GM21367 (cell line): Measurements from ENCODE around the gene CSNK2A2.

ENCODE experiments used
- ATAC-seq: cut with Tn5 transposase; IDR thresholded peaks from one replicate; pipeline ENCODE4 v1.9.1; 2021; ENCODE audit not compliant: unreplicated experiment

Gene CSNK2A2

DNA sequence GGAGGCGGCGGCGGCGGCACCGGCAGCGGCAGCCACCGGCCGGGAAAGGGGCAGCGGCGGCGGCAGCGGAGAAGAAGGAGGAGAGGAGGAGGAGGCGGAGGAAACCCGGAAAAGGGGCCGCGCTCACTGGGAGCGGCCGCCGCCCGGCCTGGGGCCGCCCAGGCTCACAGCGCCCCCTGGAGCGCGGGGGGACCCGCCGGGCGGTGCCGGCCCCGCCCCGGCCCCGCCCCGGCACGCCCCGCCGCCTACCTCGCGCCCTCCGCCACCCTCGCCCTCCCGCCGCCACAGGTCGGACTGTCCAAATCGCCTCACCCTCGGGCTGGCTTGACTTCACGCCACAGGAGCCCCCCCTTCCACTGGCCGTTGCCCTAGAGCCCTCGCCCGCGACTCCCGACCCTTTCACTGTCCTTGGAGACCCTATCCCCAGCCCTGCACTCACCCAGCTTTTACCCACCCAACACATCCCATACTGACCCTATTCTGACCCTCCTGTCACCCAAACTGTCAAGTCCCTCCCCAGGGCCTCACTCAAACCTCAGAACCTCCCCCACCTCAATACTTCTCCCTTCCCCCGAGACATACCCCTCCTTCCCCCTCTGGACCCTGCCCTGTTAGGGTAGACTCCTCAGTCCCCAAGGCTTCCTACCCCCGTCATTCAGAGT is at the start of gene CSNK2A2:
CSNK2A2 (minus strand) TSS at position 85 of the 662 bp plus-strand sequence. CDS start 370 bp downstream, outside the sequence.
- peak; percentile 80 for ATAC-seq

DNA sequence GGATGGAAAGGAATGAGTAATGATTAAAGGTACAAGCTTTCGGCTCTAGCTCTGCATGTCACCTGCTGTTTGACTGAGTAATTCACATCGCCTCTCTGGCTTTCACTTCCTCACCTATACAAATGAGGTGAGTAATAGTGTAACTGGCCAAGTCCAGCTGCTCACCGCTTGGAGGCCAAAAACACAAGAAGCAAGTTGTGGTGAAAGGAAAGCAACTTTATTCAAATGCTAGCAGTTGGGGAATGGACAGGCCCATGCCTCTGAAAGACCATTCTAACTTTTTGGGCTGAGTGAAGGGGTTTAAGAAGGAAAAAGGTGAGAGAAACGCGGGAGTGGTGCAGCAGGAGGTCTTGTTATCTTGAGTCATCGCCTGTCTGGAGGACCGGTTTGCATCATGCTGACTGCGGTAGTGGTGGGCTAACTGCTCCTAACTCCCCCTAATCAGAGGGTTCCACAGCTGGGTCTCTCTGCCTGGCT is 45.7 kb upstream of the CSNK2A2 start:
- peak; percentile 96 for ATAC-seq

DNA sequence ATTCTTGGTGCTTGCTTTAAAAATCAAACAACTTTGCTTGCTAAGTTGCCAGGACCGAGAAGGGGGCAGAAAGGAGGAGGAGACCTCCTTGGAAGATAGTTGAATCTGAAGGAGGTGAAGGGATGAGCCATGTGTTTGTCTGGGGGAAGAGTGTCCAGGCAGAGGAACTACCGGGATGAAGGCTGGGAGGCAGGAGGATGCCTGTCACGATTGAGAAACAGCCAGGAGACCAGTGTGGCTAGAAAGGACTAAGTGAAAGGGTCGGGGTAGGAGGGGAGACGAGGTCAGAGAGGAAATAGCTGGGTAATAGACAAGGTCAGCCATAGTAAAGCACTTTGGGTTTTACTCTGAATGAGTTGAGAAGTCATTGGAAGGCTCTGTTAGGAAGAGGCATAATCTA is 38.9 kb upstream of the CSNK2A2 start:
- no peak for ATAC-seq

DNA sequence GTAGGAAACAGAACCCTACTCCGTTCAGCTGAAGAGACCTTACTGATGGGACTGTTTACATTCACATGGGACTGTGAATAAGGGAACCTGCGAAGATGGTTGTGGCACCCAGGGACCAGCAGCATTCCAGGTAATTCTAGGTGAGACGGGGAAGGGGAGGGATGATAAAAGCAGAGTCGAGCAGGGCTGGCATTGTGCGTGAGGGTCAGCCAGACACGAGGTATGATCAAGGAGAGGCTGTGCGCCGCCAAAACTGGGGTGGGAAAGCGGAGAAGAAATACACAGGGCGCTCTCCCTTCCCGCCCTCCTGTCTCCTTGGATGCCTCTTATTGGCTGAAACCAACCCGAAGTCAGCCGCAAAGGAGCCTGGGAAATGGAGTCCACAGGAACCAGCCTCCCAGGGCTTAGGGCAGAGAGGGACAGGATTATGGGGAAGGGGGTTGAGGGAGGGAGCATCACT is 38.4 kb upstream of the CSNK2A2 start:
- ATAC-seq, result peak; percentile 95

DNA sequence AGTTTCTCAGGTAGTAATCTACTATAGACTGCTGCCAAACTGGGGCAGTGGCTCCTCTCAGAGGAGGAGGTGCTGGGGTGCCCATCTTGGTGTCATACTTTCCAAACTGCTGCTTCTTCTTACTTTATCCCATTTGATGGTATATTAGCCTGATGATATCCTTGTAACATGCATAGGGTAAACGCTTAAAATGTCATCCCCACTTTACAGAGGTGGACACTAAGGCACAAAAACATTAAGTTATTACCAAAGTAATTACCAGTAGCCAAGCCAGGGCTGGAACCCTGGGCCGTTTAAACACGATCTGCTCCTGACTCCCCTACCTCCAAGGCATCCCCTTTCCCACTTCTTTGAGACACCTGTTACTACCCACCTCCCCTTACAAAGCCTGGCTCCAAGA is 37.8 kb upstream of the CSNK2A2 start:
- ATAC-seq, result no peak

DNA sequence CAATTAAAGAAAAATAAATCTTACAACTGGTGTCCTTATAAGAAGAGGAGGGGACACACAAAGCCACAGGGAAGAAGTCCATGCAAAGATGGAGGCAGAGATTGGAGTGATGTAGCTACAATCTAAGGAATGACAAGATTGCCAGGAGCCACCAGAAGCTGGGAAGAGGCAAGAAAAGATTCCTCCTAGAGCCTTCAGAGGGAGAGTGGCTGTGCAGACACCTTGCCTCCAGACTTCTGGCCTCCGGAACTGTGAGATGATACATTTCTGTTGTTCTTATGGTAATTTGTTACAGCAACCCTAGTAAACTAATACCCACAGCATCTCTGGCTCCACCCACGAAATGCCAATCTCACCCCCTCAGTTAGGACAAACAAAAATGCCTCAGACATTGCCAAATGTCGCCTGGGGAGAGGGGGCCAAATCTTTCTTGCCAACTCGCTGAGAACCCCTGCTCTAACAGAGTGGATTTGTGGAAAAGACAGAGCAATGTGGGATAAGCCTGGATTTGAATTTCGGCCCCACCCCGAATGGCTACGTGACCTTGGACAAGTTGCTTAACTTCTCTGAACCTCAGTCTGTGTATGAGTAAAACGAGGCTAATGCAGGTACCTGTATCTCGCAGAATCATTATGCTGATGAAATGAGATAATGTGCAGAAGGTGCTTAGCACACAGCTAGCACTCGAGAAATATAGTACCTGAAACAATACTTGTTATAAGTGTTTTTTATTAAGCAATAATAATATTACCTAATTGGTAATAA is 37.1 kb upstream of the CSNK2A2 start:
- no peak for ATAC-seq

DNA sequence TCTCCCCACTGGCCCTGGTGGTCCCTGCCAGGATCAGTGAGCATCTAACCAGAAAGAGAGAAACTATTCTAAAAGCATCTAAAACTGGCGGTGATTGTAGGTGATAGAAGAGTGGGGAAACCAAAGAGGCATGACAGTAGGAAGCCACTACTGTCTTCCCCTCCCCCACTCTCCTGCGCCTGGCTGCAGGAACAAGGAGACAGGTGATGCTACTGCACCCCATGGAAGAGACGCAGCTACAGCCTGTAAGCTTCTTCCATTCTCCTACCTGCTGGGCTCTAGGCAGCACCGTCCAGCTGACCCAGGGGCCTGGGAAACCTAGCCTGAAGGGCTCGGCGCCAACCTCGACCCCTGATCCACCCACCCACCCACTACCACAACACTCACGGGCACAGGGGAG is 32.4 kb upstream of the CSNK2A2 start:
- no peak for ATAC-seq

DNA sequence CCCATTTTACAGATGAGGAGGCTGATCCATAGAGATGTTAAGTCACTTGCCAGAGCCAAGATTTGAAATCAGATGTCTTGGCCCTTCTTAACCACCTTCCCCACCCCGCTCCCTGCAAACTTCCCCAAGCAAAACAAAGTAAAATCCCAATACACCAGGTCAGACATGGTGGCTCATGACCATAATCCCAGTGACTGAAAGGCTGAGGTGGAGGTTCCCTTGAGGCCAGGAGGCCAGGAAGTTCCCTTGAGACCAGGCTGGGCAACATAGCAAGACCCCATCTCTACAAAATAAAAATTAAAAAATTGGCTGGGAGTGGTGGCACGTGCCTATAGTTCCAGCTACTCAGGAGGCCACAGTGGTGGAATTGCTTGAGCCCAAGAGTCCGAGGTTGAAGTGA is 28.9 kb upstream of the CSNK2A2 start:
- no peak for ATAC-seq

DNA sequence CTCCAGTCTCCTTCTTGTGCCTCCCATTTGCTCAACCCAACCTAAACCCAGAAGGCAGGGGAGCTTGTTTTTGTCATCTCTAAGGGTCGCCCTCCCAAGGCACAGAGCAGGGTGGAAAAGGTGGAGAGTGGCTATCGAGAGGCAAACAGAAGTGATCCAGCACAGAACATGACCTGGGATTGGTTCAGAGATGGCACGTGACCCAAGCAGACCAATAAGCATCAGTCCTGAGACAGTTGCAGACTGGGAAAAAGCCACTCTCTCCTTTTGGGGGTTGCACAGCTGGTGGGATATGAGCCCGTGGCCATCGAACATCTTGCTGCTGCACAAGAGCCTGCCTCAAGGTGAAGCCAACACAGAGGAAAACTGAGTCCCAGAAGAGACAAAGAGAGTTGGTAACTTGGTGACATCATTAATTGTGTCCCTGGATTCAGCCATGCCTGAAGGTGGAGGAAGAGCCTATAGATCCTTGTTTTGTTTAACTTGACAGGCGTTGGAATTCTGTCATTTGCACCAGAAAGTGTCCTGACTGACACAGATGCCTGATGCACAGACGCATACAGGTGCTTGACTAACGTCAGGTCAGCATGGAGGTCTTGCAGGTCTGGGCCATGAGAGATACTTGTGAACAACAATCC is 28.2 kb upstream of the CSNK2A2 start:
- ATAC-seq, result no peak

DNA sequence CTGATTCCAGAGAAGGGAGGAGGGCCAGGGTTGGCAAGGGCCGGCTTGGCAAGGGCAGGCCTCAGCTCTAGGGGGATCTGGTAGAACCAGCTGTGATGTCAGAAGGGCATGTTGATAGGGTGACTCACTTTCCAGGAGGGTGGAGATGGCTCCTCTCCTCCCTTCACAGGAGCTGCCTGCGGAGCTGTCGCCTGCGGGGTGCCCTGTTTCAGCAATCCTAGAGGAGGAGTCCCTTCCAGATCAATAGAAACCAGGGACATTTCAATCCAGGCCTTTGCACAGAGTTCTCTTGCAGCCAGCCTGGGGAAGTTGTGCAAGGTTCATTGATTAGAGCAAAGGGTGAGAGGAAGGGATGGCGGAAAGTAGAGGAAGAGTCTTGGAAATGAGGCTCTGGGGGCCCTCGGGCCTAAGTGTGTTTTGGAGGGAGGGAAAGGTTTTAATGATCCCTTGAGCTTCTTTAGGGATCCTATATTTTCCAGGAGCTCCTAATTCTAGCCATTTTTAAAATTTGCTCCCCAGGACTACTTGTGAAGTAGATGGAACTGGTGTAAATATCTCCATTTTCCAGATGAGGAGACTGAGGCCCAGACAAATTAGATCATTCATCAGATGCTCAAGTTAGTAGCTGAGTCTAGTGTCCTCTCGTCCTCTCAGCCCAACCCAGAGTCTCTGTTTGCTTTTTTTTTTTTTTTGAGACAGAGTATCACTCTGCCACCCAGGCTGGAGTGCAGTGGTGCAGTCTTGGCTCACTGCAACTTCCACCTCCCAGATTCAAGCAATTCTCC is 24.8 kb upstream of the CSNK2A2 start:
- no peak for ATAC-seq

DNA sequence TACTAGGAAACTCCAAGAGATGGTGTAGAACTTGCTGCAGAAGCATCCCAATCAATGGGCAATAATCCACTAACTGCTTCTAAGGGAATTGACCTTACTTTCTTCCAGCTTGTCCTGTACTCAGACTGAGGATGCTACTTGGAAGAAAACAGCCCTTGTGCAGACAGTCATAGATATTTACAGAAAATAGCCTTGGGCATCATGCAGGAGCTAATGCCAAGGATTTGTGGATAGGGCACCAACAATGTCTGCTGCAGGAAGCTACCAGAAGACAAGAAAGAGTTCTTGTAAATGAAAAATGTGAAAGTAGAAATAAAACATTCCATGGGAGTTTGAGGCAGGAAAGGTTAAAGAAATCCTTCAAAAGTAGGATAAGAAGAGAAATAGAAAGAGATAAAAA is 21.5 kb upstream of the CSNK2A2 start:
- no peak for ATAC-seq

DNA sequence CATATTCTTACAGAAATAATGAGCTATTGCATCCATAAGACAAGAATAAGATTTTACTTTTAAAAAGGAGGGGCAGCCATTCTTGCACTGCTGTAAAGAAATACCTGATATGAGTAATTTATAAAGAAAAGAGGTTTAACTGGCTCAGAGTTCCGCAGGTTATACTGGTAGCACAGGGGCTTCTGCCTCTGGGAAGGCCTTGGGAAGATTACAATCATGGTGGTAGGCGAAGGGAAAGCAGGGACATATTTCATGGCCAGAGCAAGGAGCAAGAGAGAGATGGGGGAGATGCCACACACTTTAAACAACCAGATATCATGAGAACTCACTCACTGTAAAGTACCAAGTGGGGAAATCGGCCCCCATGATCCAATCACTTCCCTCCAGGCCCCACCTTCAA is 20.9 kb upstream of the CSNK2A2 start:
- ATAC-seq, result no peak

DNA sequence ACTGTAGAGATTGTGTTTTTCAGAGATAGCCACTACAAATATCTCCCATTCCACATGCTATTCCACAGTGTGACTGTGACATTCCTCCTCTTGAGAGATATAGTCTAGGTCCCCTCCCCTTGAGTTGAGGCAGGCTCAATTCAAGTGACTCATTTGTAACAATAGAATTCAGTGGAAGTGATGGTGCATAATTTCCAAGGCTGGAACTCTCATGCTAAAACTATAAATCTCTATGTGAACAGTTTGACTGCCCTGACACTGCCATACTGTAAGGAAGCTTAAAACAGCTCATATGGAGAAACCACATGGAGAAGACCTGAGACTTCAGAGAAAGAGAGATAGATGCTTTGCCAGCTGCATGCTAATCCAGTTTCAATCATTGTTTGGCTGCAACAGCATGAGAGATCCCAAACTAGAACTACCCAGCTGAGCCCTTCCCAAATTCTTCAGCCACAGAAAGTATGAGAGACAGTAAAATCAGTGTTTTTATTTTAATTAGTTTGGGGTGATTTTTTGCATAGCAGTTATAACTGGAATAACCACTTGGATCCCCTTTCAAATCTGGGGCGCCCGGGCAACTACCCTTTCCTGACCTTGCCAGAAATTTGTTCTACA is 19.5 kb upstream of the CSNK2A2 start:
- no peak for ATAC-seq

DNA sequence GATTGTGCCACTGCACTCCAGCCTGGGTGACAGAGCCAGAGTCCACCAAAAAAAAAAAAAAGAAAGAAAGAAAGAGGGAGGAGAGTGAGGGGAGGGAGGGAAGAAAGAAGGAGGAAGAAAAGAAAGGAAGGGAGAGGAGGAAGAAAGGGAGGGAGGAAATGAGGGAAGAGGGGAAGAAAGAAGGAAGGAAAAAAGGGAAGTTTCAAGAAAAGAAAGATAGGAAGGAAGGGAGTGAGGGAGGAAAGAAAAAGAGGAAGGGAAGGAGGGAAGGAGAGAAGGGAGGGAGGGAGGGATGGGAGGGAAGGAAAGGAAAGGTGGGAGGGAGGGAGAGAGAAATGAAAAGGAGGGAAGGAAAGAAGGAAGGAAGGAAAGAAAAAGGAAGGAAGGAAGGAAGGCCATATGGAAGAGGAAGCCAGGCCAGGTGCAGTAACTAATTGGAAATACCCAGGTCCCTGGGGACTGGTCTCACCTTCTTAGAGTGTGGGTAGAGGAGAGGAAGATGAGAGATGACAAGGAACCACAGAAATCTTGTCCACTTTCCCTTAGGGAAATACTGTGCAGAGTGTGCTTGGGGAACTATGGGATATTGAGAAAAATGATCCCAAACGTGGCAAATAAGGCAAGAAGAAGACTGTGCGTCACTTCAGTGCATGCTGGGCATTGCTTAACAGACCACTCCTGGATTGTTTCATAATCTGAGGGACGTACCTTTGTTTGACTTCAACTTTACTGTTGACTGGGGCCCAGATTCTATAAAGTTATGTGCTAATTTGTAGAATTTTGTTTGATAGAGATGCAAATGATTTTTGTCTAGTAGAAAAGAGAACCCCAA is 15.1 kb upstream of the CSNK2A2 start:
- ATAC-seq, result no peak

DNA sequence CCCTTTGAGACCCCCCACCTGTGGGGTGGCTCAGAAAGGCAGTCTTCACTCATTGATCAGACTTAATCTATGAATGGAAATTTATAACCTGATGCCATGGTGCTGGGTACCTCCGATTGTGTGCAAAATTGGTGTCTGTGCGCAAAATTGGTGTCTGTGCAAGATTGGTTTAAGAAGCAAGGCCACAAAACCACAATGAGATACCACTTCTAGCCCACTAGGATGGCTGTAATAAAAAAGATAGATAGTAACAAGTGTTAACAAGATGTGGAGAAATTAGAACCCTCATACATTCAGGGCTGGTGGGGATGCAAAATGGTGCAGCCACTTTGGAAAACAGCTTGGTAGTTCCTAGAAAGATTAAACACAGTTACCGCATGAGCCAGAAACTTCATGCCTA is 13.9 kb upstream of the CSNK2A2 start:
- ATAC-seq, result no peak

DNA sequence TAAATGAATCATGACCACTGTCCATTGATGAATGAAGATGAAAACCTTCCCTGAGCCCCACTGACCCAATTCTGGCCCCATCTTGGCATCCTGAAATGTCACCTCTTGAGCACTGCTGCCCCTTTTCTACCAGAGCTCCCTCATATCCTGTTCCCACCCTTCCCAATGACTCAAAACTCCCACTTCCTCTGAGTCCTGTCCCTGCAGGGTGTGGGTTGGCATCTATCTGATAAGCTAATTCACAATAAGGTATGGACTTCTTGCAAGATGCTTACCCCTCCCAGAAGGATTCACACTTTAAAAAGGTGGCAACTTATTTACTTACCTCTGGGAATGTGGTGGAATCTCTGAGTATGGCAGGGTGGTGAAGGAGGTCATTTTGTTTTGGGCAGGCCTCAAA is 13.3 kb upstream of the CSNK2A2 start:
- ATAC-seq, result no peak

DNA sequence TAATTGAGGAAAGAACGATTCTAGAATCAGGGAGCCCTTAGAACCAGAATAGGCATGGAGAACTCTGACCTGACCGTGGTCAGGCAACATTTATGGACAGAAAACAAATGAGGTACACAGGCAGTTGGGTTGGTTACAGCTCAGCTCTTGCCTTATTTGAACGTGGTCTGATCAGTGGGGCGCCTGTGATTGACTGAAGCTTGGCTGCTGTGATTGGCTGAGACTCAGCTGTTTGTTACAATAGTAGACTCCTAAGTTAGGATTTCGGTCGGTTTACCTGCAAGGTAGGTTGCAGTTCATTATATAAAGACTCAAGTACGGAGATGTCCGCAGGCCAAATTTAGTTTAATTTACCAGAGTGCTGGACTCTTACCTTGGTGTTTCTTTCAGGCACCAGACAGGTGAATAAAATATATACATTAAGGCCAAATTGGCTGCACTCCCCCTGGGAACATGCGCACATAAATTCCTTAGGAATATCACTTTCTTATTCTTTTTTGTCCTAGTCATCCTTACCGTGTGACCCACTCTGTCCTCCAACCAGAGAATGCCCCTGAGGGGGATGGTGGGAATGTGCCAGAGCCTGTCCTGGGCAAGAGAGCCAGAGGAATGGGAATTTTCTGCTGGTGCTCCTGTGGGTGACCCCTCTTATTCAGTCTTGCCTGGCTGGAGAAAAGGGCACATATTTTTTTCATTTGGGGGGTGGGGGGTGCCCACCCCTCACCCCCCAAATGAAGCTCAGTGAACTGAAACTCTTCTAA is 7.5 kb upstream of the CSNK2A2 start:
- no peak for ATAC-seq

DNA sequence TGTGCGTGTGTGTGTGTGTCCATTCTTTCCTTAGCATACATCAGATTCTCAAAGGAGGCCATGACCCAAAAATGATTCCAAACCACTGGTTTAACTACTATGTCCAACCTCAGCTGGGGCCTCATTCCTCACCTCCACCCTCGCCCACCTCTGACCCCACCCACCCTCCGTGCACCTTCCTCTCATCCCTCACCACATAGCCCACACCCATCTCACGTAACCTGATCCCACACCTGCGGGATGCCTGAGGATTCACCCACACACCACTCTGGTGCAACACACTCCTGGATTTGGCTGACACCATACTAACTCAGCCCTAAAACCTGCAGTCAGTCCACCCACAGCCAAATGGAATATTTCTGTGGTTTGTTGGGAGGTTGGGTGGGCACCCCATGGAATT is 3.3 kb upstream of the CSNK2A2 start:
- no peak for ATAC-seq
